ENCODE measurements around the gene CTNNA3.
"Not testable (repeated sequence)": the region's sequence is repeated elsewhere in the genome, so short reads cannot be mapped to it uniquely, and the experiment has no call there.

Gene CTNNA3

DNA sequence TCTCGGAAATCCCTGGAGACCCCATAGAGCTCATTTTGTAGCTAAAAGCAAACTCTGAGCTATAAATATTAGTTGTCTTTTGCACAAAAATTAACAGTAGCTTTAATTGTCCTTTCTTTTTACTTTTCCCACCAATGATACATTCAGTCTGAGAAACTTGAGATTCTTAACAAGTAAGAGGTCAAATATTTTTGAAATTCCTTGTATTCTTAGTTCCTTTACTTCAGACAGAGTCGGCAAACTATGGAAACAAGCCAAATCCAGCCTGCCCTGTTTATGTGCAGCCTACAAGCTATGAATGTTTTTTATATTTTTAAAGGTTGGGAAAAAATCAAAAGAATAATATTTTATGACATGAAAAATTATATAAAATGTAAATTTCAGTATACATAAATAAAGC lies 146.6 kb downstream of the CTNNA3 start:
- H3K4me1 ChIP-seq (ENCODE audit: control insufficient read depth, insufficient read depth, low read length): no peaks in the 10 kb centered on the region
- H3K9ac ChIP-seq (ENCODE audit: low read length): no peak overlapping the region
- no peaks in the 10 kb centered on the region for H3K36me3 ChIP-seq (ENCODE audit: control insufficient read depth, insufficient read depth, low read length)
- no peaks in the 10 kb centered on the region for H3K9me3 ChIP-seq (ENCODE audit: control insufficient read depth, insufficient read depth, low read depth, low read length)
- no peaks in the 10 kb centered on the region for H3K27me3 ChIP-seq (ENCODE audit: control insufficient read depth, insufficient read depth, low read length)
- no peak overlapping the region for H3K4me3 ChIP-seq (ENCODE audit: low read depth, low read length)
- H3K27ac ChIP-seq (ENCODE audit: low read depth, low read length): no peak overlapping the region

DNA sequence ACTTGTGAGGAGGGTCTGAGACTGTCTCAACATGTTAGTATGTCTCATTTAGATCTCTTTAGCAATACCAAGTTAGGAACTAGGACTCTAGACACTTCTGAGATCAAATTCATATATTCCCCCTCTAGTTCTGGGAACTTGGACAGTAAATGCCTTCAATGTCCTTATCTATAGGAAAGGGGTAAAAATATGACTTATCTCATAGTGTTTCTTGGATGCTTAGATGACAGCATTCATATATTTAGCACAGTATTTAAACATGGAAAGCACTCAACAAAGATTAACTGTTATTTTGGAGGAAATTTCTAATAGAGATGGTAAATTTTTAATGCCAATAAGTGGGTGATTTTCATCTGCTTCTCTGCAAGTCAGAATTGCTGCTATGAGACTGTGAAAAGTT lies 154.6 kb downstream of the CTNNA3 start:
- Histone ChIP-seq H3K9ac (ENCODE audit: low read length) (no peak overlapping the region), H3K9me3 (ENCODE audit: control insufficient read depth, insufficient read depth, low read depth, low read length) (no peaks in the 10 kb centered on the region), H3K27me3 (ENCODE audit: control insufficient read depth, insufficient read depth, low read length) (no peaks in the 10 kb centered on the region), H3K4me3 (ENCODE audit: low read depth, low read length) (no peak overlapping the region), H3K27ac (ENCODE audit: low read depth, low read length) (no peak overlapping the region), H3K36me3 (ENCODE audit: control insufficient read depth, insufficient read depth, low read length) (no peaks in the 10 kb centered on the region), H3K4me1 (ENCODE audit: control insufficient read depth, insufficient read depth, low read length) (no peaks in the 10 kb centered on the region)

- H3K27me3 ChIP-seq (ENCODE audit: control insufficient read depth, insufficient read depth, low read length): no peaks in the 10 kb centered on the region
- H3K9me3 ChIP-seq (ENCODE audit: control insufficient read depth, insufficient read depth, low read depth, low read length): no peaks in the 10 kb centered on the region
- no peak overlapping the region for H3K4me3 ChIP-seq (ENCODE audit: low read depth, low read length)
- no peak overlapping the region for H3K9ac ChIP-seq (ENCODE audit: low read length)
- H3K27ac ChIP-seq (ENCODE audit: low read depth, low read length): no peak overlapping the region
- no peaks in the 10 kb centered on the region for H3K4me1 ChIP-seq (ENCODE audit: control insufficient read depth, insufficient read depth, low read length)
- H3K36me3 ChIP-seq (ENCODE audit: control insufficient read depth, insufficient read depth, low read length): no peaks in the 10 kb centered on the region
Observed at GRCh38 chr10:67539312-67539711, 156.7 kb downstream of the CTNNA3 start.

GRCh38 chr10:67537906-67538305 lies 158.1 kb downstream of the CTNNA3 start:
- H3K27ac ChIP-seq (ENCODE audit: low read depth, low read length): no peak overlapping the region
- no peaks in the 10 kb centered on the region for H3K4me1 ChIP-seq (ENCODE audit: control insufficient read depth, insufficient read depth, low read length)
- H3K36me3 ChIP-seq (ENCODE audit: control insufficient read depth, insufficient read depth, low read length): no peaks in the 10 kb centered on the region
- no peak overlapping the region for H3K4me3 ChIP-seq (ENCODE audit: low read depth, low read length)
- H3K9me3 ChIP-seq (ENCODE audit: control insufficient read depth, insufficient read depth, low read depth, low read length): no peaks in the 10 kb centered on the region
- no peak overlapping the region for H3K9ac ChIP-seq (ENCODE audit: low read length)
- H3K27me3 ChIP-seq (ENCODE audit: control insufficient read depth, insufficient read depth, low read length): no peaks in the 10 kb centered on the region

- H3K4me3 ChIP-seq (ENCODE audit: low read depth, low read length): no peak overlapping the region
- no peak overlapping the region for H3K9ac ChIP-seq (ENCODE audit: low read length)
- no peaks in the 10 kb centered on the region for H3K36me3 ChIP-seq (ENCODE audit: control insufficient read depth, insufficient read depth, low read length)
- H3K27me3 ChIP-seq (ENCODE audit: control insufficient read depth, insufficient read depth, low read length): no peaks in the 10 kb centered on the region
- H3K27ac ChIP-seq (ENCODE audit: low read depth, low read length): no peak overlapping the region
- no peaks in the 10 kb centered on the region for H3K4me1 ChIP-seq (ENCODE audit: control insufficient read depth, insufficient read depth, low read length)
- peaks cover 5% of the 10 kb centered on the region; the same call in 1 of the 2 replicates for H3K9me3 ChIP-seq (ENCODE audit: control insufficient read depth, insufficient read depth, low read depth, low read length)
Observed at GRCh38 chr10:67533376-67533775, 162.6 kb downstream of the CTNNA3 start.

GRCh38 chr10:67530990-67531389 lies 165.0 kb downstream of the CTNNA3 start:
- H3K9me3 ChIP-seq (ENCODE audit: control insufficient read depth, insufficient read depth, low read depth, low read length): not testable (repeated sequence)

DNA sequence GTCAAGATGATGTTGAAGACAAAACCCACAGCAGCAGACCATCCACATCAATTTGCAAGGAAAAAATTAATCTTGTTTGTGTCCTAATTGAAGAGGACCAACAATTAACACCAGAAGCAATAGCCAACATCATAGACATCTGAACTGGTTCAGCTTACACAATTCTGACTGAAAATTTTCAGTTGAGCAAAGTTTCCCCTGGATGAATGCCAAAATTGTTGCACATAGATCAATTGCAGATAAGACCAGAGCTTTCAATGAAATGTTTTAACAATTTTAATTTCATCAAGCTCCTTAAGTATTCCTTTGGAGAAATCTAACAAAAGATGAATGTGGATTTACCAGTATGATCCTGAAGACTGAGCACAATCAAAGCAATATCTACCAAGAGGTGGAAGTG lies 168.6 kb downstream of the CTNNA3 start:
- Histone ChIP-seq H3K27ac (ENCODE audit: low read depth, low read length) (no peak overlapping the region), H3K36me3 (ENCODE audit: control insufficient read depth, insufficient read depth, low read length) (no peaks in the 10 kb centered on the region), H3K4me3 (ENCODE audit: low read depth, low read length) (no peak overlapping the region), H3K9ac (ENCODE audit: low read length) (no peak overlapping the region), H3K4me1 (ENCODE audit: control insufficient read depth, insufficient read depth, low read length) (no peaks in the 10 kb centered on the region), H3K9me3 (ENCODE audit: control insufficient read depth, insufficient read depth, low read depth, low read length) (peaks cover 5% of the 10 kb centered on the region; the same call in 1 of the 2 replicates), H3K27me3 (ENCODE audit: control insufficient read depth, insufficient read depth, low read length) (no peaks in the 10 kb centered on the region)

More at GRCh38 chr10:67530990-67531389, 165.0 kb downstream of the CTNNA3 start:
- H3K9ac ChIP-seq (ENCODE audit: low read length); H3K36me3 ChIP-seq (ENCODE audit: control insufficient read depth, insufficient read depth, low read length); H3K27me3 ChIP-seq (ENCODE audit: control insufficient read depth, insufficient read depth, low read length); H3K4me3 ChIP-seq (ENCODE audit: low read depth, low read length); H3K27ac ChIP-seq (ENCODE audit: low read depth, low read length); H3K4me1 ChIP-seq (ENCODE audit: control insufficient read depth, insufficient read depth, low read length): not testable (repeated sequence)

DNA sequence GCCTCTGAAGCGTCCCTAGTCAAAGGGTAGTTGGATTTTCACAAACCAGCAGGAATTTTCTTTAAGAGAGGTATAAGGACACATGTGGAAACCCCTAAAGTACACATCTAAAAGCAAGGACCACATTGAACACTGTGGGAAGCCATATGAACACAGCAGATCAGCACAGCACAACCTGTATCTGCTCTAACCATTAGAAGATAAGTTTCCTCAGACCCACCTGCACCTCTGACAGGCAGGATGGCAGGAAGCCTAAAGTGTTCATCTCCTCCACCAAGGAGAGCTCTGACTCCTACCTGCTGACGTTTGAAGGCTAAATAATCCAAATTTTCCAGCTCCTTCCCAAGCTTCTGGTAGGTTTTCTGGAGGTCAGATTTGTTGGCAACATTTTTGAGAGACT lies 174.4 kb downstream of the CTNNA3 start:
- H3K27me3 ChIP-seq (ENCODE audit: control insufficient read depth, insufficient read depth, low read length): no peaks in the 10 kb centered on the region
- H3K4me3 ChIP-seq (ENCODE audit: low read depth, low read length): no peak overlapping the region
- no peak overlapping the region for H3K9ac ChIP-seq (ENCODE audit: low read length)
- H3K36me3 ChIP-seq (ENCODE audit: control insufficient read depth, insufficient read depth, low read length): no peaks in the 10 kb centered on the region
- no peak overlapping the region for H3K27ac ChIP-seq (ENCODE audit: low read depth, low read length)
- no peaks in the 10 kb centered on the region for H3K9me3 ChIP-seq (ENCODE audit: control insufficient read depth, insufficient read depth, low read depth, low read length)
- no peaks in the 10 kb centered on the region for H3K4me1 ChIP-seq (ENCODE audit: control insufficient read depth, insufficient read depth, low read length)

DNA sequence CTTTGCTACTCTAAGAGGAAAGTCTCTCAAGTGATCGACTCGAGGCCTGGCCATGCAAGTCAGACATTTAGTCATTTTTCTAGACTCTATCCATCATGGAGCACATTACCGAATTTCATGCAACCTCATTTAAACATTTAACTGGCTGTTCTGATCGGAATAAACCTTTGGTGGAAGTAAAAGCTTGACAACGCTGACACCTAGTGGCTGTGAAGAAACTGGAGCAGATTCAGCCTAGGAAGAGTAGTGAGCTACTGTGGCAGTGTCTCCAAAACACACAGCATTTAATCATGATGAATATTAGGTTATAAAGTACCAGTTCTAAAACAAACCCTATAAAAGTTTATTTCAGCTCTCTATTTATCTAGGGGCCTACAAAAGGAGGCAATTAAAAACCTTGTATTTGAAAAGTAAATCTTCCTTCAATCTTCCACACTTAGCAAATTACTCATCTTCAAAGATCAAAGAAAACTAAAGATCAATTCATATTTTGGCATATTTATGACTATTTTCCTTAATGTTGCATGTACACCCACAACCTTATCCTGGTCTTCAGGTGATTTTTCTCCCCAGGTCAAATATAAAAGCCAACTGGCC lies 175.0 kb downstream of the CTNNA3 start:
- Histone ChIP-seq H3K9me3 (ENCODE audit: control insufficient read depth, insufficient read depth, low read depth, low read length) (no peaks in the 10 kb centered on the region), H3K36me3 (ENCODE audit: control insufficient read depth, insufficient read depth, low read length) (no peaks in the 10 kb centered on the region), H3K27me3 (ENCODE audit: control insufficient read depth, insufficient read depth, low read length) (no peaks in the 10 kb centered on the region), H3K4me3 (ENCODE audit: low read depth, low read length) (no peak overlapping the region), H3K4me1 (ENCODE audit: control insufficient read depth, insufficient read depth, low read length) (no peaks in the 10 kb centered on the region), H3K9ac (ENCODE audit: low read length) (no peak overlapping the region), H3K27ac (ENCODE audit: low read depth, low read length) (no peak overlapping the region)

- Histone ChIP-seq H3K9me3 (ENCODE audit: control insufficient read depth, insufficient read depth, low read depth, low read length) (no peaks in the 10 kb centered on the region), H3K9ac (ENCODE audit: low read length) (no peak overlapping the region), H3K4me1 (ENCODE audit: control insufficient read depth, insufficient read depth, low read length) (no peaks in the 10 kb centered on the region), H3K27me3 (ENCODE audit: control insufficient read depth, insufficient read depth, low read length) (no peaks in the 10 kb centered on the region), H3K36me3 (ENCODE audit: control insufficient read depth, insufficient read depth, low read length) (no peaks in the 10 kb centered on the region), H3K27ac (ENCODE audit: low read depth, low read length) (no peak overlapping the region), H3K4me3 (ENCODE audit: low read depth, low read length) (no peak overlapping the region)
Observed at GRCh38 chr10:67519434-67519833, 176.6 kb downstream of the CTNNA3 start.

GRCh38 chr10:67518756-67519155 lies 177.2 kb downstream of the CTNNA3 start:
- Histone ChIP-seq H3K36me3 (ENCODE audit: control insufficient read depth, insufficient read depth, low read length) (no peaks in the 10 kb centered on the region), H3K9ac (ENCODE audit: low read length) (no peak overlapping the region), H3K27ac (ENCODE audit: low read depth, low read length) (no peak overlapping the region), H3K4me3 (ENCODE audit: low read depth, low read length) (no peak overlapping the region), H3K4me1 (ENCODE audit: control insufficient read depth, insufficient read depth, low read length) (no peaks in the 10 kb centered on the region), H3K9me3 (ENCODE audit: control insufficient read depth, insufficient read depth, low read depth, low read length) (no peaks in the 10 kb centered on the region), H3K27me3 (ENCODE audit: control insufficient read depth, insufficient read depth, low read length) (no peaks in the 10 kb centered on the region)

GRCh38 chr10:67518043-67518442 lies 178.0 kb downstream of the CTNNA3 start:
- Histone ChIP-seq H3K9ac (ENCODE audit: low read length) (no peak overlapping the region), H3K27me3 (ENCODE audit: control insufficient read depth, insufficient read depth, low read length) (no peaks in the 10 kb centered on the region), H3K27ac (ENCODE audit: low read depth, low read length) (no peak overlapping the region), H3K4me3 (ENCODE audit: low read depth, low read length) (no peak overlapping the region), H3K9me3 (ENCODE audit: control insufficient read depth, insufficient read depth, low read depth, low read length) (no peaks in the 10 kb centered on the region), H3K36me3 (ENCODE audit: control insufficient read depth, insufficient read depth, low read length) (no peaks in the 10 kb centered on the region), H3K4me1 (ENCODE audit: control insufficient read depth, insufficient read depth, low read length) (no peaks in the 10 kb centered on the region)

Measured in HUES6 (cell line).